ENCODE results near the gene IRX6. TPM values are rescaled to one million over a fixed set of nuclear protein-coding genes. Genes with fewer than 3 reads are reported as not detected.

The IRX6 gene
- total RNA-seq, 4 donors from 2014 or later: 0.57 to 3.5 TPM; not detected in 2

DNA sequence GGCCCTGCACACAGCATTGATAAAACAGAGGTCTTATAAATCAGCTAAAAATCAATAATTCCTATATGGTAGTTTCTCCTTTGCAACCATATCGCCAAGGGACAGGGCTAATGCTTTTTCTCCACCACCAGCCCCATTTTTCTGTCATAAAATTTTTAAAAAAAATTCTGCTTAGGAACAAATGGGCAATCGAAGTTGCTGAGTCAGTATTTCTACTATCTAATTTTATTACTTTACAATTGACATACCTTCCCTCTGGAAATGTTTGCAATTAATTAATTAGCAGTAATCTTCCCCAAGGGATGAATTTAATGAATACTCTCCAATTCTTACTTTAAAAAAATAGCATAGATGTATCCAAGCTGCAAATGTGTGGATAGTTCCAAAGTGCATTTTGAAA lies 1.7 kb upstream of the IRX6 start:
- H3K27me3 ChIP-seq: peaks cover 0 to 11% of the 10 kb centered on the region in 2 donors
- H3K36me3 ChIP-seq: no peaks in the 10 kb centered on the region
- no peak overlapping the region for H3K27ac ChIP-seq
- no peak overlapping the region for H3K4me3 ChIP-seq
- H3K4me1 ChIP-seq: no peaks in the 10 kb centered on the region
- DNase-seq: no peak
- TF ChIP-seq POLR2A (IDR thresholded peaks at IDR 0.05): no peak
- TF ChIP-seq, protein P1, sequence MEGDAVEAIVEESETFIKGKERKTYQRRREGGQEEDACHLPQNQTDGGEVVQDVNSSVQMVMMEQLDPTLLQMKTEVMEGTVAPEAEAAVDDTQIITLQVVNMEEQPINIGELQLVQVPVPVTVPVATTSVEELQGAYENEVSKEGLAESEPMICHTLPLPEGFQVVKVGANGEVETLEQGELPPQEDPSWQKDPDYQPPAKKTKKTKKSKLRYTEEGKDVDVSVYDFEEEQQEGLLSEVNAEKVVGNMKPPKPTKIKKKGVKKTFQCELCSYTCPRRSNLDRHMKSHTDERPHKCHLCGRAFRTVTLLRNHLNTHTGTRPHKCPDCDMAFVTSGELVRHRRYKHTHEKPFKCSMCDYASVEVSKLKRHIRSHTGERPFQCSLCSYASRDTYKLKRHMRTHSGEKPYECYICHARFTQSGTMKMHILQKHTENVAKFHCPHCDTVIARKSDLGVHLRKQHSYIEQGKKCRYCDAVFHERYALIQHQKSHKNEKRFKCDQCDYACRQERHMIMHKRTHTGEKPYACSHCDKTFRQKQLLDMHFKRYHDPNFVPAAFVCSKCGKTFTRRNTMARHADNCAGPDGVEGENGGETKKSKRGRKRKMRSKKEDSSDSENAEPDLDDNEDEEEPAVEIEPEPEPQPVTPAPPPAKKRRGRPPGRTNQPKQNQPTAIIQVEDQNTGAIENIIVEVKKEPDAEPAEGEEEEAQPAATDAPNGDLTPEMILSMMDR (IDR thresholded peaks at IDR 0.05): no peak
- no peaks in the 10 kb centered on the region for H3K9me3 ChIP-seq

DNA sequence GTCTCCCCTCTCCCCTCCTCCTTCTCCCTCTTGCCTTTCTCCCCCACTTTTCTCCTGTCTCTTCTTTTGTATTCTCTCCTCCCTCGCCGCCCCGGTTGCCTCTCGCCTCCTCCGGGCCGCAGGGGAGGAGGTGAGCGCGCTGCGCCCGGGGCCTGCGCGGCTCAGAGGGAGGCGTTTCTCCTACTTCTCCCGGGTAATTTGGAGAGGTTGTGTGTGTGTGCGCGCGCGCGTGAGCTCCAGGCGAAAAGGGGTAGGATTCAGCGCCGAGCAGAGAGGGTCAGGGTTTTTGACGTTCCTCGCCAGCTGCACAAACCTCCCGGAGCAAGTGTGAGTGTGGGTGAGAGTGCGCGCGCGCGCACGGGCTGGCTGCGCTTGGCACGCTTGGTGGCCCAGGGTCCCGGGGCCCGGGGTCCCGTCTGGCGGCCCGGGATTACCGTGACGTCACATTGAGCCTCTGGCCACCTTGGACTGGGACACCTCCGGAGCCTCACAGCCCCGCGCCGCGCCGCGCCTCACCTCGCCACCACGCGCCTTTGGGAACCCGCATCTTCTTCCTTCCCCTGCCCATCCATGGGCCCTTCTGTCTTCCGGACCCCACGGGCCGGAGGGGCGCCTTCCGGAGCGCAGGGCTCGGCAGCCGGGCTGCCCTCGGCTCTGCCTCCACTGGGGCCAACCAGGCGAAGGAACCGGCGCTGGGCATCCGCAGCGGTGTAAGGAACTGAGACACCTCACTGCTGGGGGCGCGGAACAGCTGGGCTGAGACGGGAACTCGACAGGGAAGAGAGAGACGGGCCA lies 479 bp downstream of the IRX6 start:
- Histone ChIP-seq H3K4me3 (no peak overlapping the region), H3K27ac (no peak overlapping the region), H3K4me1 (no peaks in the 10 kb centered on the region), H3K27me3 (peaks cover 0 to 11% of the 10 kb centered on the region in 2 donors), H3K9me3 (no peaks in the 10 kb centered on the region), H3K36me3 (no peaks in the 10 kb centered on the region)
- TF ChIP-seq, protein P1 (IDR thresholded peaks at IDR 0.05): no peak
- no peak for TF ChIP-seq POLR2A (IDR thresholded peaks at IDR 0.05)
- no peak for DNase-seq

DNA sequence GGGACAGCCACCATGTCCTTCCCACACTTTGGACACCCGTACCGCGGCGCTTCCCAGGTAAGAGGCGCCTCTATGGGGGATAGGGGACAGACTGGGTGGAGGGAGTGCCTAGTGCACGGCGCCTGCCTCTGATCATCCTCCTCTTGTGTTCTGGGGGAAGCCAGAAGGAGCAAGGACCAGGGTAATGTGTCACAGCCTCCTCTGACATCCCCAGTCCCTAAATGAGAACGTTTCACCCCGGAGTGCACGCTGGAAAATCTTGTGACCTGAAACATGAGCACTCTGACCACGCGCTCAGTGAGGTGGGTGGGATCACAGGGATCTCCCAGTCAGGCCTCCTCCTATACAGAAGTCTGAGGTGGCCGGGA lies 1.1 kb downstream of the IRX6 start:
- H3K4me3 ChIP-seq: no peak overlapping the region
- H3K4me1 ChIP-seq: no peaks in the 10 kb centered on the region
- H3K27me3 ChIP-seq: peaks cover 0 to 11% of the 10 kb centered on the region in 2 donors
- TF ChIP-seq POLR2A (IDR thresholded peaks at IDR 0.05): no peak
- TF ChIP-seq, protein P1 (IDR thresholded peaks at IDR 0.05): no peak
- no peaks in the 10 kb centered on the region for H3K36me3 ChIP-seq
- H3K9me3 ChIP-seq: no peaks in the 10 kb centered on the region
- H3K27ac ChIP-seq: no peak overlapping the region
- no peak for DNase-seq

DNA sequence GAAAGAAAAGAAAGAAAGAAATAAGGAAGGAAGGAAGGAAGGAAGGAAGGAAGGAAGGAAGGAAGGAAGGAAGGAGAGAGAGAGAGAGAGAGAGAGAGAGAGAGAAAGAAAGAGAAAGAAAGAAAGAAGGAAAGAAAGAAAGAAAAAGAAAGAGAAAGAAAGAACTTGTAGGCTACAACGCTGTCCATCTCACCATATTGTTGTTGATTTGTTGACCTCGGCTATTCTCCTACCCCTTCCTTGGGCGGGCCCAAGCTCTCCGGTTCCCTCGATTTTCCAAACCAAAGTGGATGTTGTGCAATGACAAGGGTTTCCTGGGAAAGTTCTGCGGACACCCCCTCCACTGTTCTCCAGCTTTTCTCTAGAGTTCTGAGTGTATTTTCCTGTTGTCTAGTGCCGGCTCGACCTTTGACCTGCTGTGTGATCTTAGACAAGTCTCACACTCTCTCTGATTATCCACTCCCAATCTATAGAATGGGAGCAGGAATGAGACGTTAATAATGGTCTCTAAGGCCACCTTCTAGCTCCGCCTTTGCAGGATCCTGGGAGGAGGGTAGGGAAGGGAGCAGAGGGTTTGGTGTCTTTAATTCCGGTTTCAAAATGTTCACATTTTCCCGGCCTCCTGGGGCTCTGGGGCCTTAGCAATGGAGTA lies 1.6 kb downstream of the IRX6 start:
- H3K27me3 ChIP-seq: peaks cover 0 to 11% of the 10 kb centered on the region in 2 donors
- DNase-seq: no peak
- no peak overlapping the region for H3K4me3 ChIP-seq

DNA sequence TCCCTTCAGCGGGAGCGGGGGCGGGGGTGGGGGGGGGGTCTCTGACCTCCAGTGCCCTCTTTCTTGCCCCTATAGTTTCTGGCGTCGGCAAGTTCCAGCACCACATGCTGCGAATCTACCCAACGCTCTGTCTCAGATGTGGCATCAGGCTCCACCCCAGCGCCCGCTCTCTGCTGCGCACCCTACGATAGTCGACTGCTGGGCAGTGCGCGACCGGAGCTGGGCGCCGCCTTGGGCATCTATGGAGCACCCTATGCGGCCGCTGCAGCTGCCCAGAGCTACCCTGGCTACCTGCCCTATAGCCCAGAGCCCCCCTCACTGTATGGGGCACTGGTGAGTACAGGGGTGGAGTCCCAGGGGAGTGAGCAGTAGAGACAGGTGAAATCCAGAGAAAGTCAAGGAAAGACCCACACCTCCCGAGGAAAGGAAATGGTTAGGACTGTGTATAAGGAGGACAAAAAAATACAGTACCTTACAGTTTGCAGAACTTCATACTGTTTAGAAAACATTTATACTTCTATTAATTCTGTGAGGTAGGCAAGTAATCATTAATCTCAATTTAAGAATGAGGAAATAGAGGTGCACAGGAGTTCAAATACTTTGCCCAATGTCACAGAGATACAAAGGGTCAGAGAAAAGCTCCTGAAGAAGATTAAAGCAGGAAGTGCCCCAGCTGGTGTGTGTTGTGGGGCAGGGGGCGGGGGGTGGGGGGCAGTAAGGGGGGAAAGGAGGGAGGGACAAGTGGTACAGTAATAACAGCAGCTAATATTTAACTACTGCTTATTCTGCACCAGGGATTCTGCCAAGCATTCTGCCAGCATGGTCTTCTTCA lies 2.5 kb downstream of the IRX6 start:
- no peaks in the 10 kb centered on the region for H3K9me3 ChIP-seq
- no peak overlapping the region for H3K27ac ChIP-seq
- no peaks in the 10 kb centered on the region for H3K4me1 ChIP-seq
- peaks cover 0 to 11% of the 10 kb centered on the region in 2 donors for H3K27me3 ChIP-seq
- no peak overlapping the region for H3K4me3 ChIP-seq
- no peaks in the 10 kb centered on the region for H3K36me3 ChIP-seq
- TF ChIP-seq, protein P1 (IDR thresholded peaks at IDR 0.05): no peak
- TF ChIP-seq POLR2A (IDR thresholded peaks at IDR 0.05): no peak
- no peak for DNase-seq

More for the DNA sequence above, 1.6 kb downstream of the IRX6 start:
- no peak overlapping the region for H3K27ac ChIP-seq
- TF ChIP-seq, protein P1 (IDR thresholded peaks at IDR 0.05): no peak
- TF ChIP-seq POLR2A (IDR thresholded peaks at IDR 0.05): no peak
- no peaks in the 10 kb centered on the region for H3K4me1 ChIP-seq
- no peaks in the 10 kb centered on the region for H3K36me3 ChIP-seq
- H3K9me3 ChIP-seq: no peaks in the 10 kb centered on the region

All from Peyer's patch (tissue), 4 donors.